ENCODE data around the gene CYB5R2.

- no peak for TF ChIP-seq CTCF (IDR thresholded peaks at IDR 0.05)
- TF ChIP-seq POLR2AphosphoS5 (IDR thresholded peaks at IDR 0.05): no peak
Measured at GRCh38 chr11:7639643-7640025, 33.7 kb downstream of the CYB5R2 start.

Data from prostate gland (tissue), 2 donors.